ENCODE data around the gene USP24.

Gene USP24

DNA sequence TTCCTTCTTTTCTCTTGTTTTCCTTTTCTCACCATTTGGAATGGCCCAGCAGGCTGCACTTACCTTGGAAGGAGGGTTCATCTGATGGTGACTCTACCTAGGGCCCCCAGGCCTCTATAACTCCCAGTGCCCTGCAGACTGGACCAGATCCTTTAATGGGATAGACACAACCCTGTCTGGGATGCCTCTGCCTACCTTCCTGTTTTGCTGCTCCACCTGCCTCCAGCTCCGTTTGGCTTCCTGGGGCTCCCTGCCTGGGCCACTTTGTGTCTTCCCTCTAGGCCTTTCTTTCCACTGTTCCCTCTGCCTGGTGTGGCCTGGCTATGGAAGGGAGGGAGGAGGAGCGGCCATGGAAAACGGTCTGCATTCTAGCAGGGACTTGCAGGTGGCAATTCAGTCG, 168.3 kb downstream of the USP24 start:
- Histone ChIP-seq H4K20me1 (ENCODE audit: insufficient read depth, low read length, poor library complexity, severe bottlenecking) (no peaks in the 10 kb centered on the region), H3K4me1 (ENCODE audit: insufficient read depth, low read length, poor library complexity, severe bottlenecking) (no peaks in the 10 kb centered on the region), H2AFZ (ENCODE audit: low read length) (no peak overlapping the region), H3K4me2 (ENCODE audit: low read depth, low read length, poor library complexity, severe bottlenecking) (no peak overlapping the region), H3K9me2 (replicated peaks; ENCODE audit: low read depth, low read length) (no peaks in the 10 kb centered on the region), H3K27me3 (ENCODE audit: insufficient read depth, low read length, poor library complexity, severe bottlenecking) (no peaks in the 10 kb centered on the region), H3F3A (ENCODE audit: low read depth) (no peaks in the 10 kb centered on the region), H3K79me2 (ENCODE audit: insufficient read depth, low read length) (no peaks in the 10 kb centered on the region), H3K36me3 (ENCODE audit: insufficient read depth, low read length) (no peaks in the 10 kb centered on the region), H3K4me3 (ENCODE audit: low read length, poor library complexity, severe bottlenecking) (no peak overlapping the region), H3K9me3 (ENCODE audit: insufficient read depth, low read depth, low read length) (no peaks in the 10 kb centered on the region), H3K9ac (ENCODE audit: low read depth, low read length, poor library complexity, severe bottlenecking) (no peak overlapping the region)
- no peak for TF ChIP-seq EZH2phosphoT487 (IDR thresholded peaks at IDR 0.05; ENCODE audit: borderline replicate concordance)
- TF ChIP-seq CTCF (conservative IDR thresholded peaks at IDR 0.05; ENCODE audit: low read length) = no peak

DNA sequence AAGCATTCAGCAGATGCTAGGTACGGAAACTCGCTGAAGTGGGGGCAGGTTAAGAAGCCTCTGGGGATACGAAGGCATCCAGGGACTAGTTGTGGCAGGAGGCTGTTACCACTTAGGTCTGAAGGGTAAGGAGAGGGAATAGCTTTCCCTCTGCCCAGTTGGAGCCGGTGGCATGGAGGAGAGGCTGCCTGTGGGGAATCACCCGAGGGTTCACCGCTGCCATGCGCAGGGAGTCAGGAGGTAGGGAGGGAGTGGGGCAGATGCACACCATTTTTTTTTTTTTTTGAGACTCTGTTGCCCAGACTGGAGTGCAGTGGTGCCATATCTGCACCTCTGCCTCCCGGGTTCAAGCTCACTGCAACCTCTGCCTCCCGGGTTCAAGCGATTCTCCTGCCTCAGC, 169.7 kb downstream of the USP24 start:
- no peaks in the 10 kb centered on the region for H4K20me1 ChIP-seq (ENCODE audit: insufficient read depth, low read length, poor library complexity, severe bottlenecking)
- no peaks in the 10 kb centered on the region for H3K36me3 ChIP-seq (ENCODE audit: insufficient read depth, low read length)
- H3F3A ChIP-seq (ENCODE audit: low read depth) = no peaks in the 10 kb centered on the region

GRCh38 chr1:55044617-55045397, 170.4 kb downstream of the USP24 start:
- H3K79me2 ChIP-seq (ENCODE audit: insufficient read depth, low read length) = no peaks in the 10 kb centered on the region
- H3K9ac ChIP-seq (ENCODE audit: low read depth, low read length, poor library complexity, severe bottlenecking) = no peak overlapping the region
- no peaks in the 10 kb centered on the region for H3K4me1 ChIP-seq (ENCODE audit: insufficient read depth, low read length, poor library complexity, severe bottlenecking)
- no peaks in the 10 kb centered on the region for H4K20me1 ChIP-seq (ENCODE audit: insufficient read depth, low read length, poor library complexity, severe bottlenecking)
- H3K9me2 ChIP-seq (replicated peaks; ENCODE audit: low read depth, low read length) = no peaks in the 10 kb centered on the region
- TF ChIP-seq EZH2phosphoT487 (IDR thresholded peaks at IDR 0.05; ENCODE audit: borderline replicate concordance) (no peak), CTCF (conservative IDR thresholded peaks at IDR 0.05; ENCODE audit: low read length) (no peak)
- H3F3A ChIP-seq (ENCODE audit: low read depth) = no peaks in the 10 kb centered on the region
- no peaks in the 10 kb centered on the region for H3K27me3 ChIP-seq (ENCODE audit: insufficient read depth, low read length, poor library complexity, severe bottlenecking)
- H3K36me3 ChIP-seq (ENCODE audit: insufficient read depth, low read length) = no peaks in the 10 kb centered on the region
- H3K4me2 ChIP-seq (ENCODE audit: low read depth, low read length, poor library complexity, severe bottlenecking) = no peak overlapping the region
- no peak overlapping the region for H3K4me3 ChIP-seq (ENCODE audit: low read length, poor library complexity, severe bottlenecking)
- H3K9me3 ChIP-seq (ENCODE audit: insufficient read depth, low read depth, low read length) = no peaks in the 10 kb centered on the region
- no peak overlapping the region for H2AFZ ChIP-seq (ENCODE audit: low read length)

More for the DNA sequence above, 169.7 kb downstream of the USP24 start:
- TF ChIP-seq CTCF (conservative IDR thresholded peaks at IDR 0.05; ENCODE audit: low read length) = no peak
- TF ChIP-seq EZH2phosphoT487 (IDR thresholded peaks at IDR 0.05; ENCODE audit: borderline replicate concordance) = no peak
- Histone ChIP-seq H3K9ac (ENCODE audit: low read depth, low read length, poor library complexity, severe bottlenecking) (no peak overlapping the region), H3K9me2 (replicated peaks; ENCODE audit: low read depth, low read length) (no peaks in the 10 kb centered on the region), H3K27me3 (ENCODE audit: insufficient read depth, low read length, poor library complexity, severe bottlenecking) (no peaks in the 10 kb centered on the region), H3K4me3 (ENCODE audit: low read length, poor library complexity, severe bottlenecking) (no peak overlapping the region), H3K9me3 (ENCODE audit: insufficient read depth, low read depth, low read length) (no peaks in the 10 kb centered on the region), H3K4me1 (ENCODE audit: insufficient read depth, low read length, poor library complexity, severe bottlenecking) (no peaks in the 10 kb centered on the region), H2AFZ (ENCODE audit: low read length) (no peak overlapping the region), H3K4me2 (ENCODE audit: low read depth, low read length, poor library complexity, severe bottlenecking) (no peak overlapping the region), H3K79me2 (ENCODE audit: insufficient read depth, low read length) (no peaks in the 10 kb centered on the region)
